Right hindlimb (tissue), 1 donor: Measurements from ENCODE around the gene USP2.

Source experiments
- DNase-seq: peaks from one replicate; pipeline ENCODE4 v3.0.0-alpha.2; 2018

The USP2 gene

GRCh38 chr11:119340335-119341221 is 40.9 kb downstream of the USP2 start, which contains the start of gene C1QTNF5:
TSS of gene C1QTNF5 (minus strand) at chr11:119340883. CDS start at chr11:119340397, 486 bp downstream.
- peak; percentile 95 for DNase-seq

- peak; percentile 84 for DNase-seq
These were observed 41.7 kb downstream of the USP2 start for GRCh38 chr11:119339589-119340334.

GRCh38 chr11:119338965-119339588 is 42.4 kb downstream of the USP2 start:
- peak; percentile 41 for DNase-seq

GRCh38 chr11:119338318-119338890 is 43.1 kb downstream of the USP2 start:
- peak; percentile 88 for DNase-seq

- peak; percentile 84 for DNase-seq
These were observed 43.7 kb downstream of the USP2 start for GRCh38 chr11:119337581-119338317.

GRCh38 chr11:119336744-119337469 is 44.6 kb downstream of the USP2 start:
- no peak for DNase-seq

GRCh38 chr11:119335655-119336543 is 45.6 kb downstream of the USP2 start:
- peak; percentile 27 for DNase-seq

- peak; percentile 16 for DNase-seq
These were observed 46.3 kb downstream of the USP2 start for GRCh38 chr11:119335091-119335654.

- peak; percentile 97 for DNase-seq
These were observed 47.1 kb downstream of the USP2 start, which contains the start of gene RNF26 for GRCh38 chr11:119334174-119334930. TSS of gene RNF26 (plus strand) at chr11:119334527. CDS start at chr11:119335123, 596 bp downstream.

- DNase-seq = no peak
These were observed 49.3 kb downstream of the USP2 start for GRCh38 chr11:119332111-119332765.

- DNase-seq = no peak
These were observed 51.3 kb downstream of the USP2 start for GRCh38 chr11:119330237-119330636.

- no peak for DNase-seq
These were observed 52.2 kb downstream of the USP2 start for GRCh38 chr11:119329320-119329719.

- no peak for DNase-seq
These were observed 57.3 kb downstream of the USP2 start for GRCh38 chr11:119324189-119324588.

- peak; percentile 83 for DNase-seq
These were observed 57.9 kb downstream of the USP2 start for GRCh38 chr11:119323532-119324033.

GRCh38 chr11:119322921-119323531 is 58.5 kb downstream of the USP2 start:
- no peak for DNase-seq

GRCh38 chr11:119322360-119322739 is 59.1 kb downstream of the USP2 start:
- no peak for DNase-seq

- DNase-seq = peak; percentile 83
These were observed 60.5 kb downstream of the USP2 start for GRCh38 chr11:119320776-119321524.
